Heart right ventricle (tissue), 16 donors: ENCODE data around the gene LYRM9. TPM values are rescaled to one million over a fixed set of nuclear protein-coding genes. Genes with fewer than 3 reads are reported as not detected.

ENCODE experiments used
- ATAC-seq, 8 donors: fragments of 200-7000 bp; cut with Tn5 transposase; one replicate each; pipeline ENCODE4 v1.9.1; 2020; ENCODE audit warnings: mild to moderate bottlenecking in 8 of 8, moderate library complexity in 8 of 8, moderate number of reproducible peaks in 1 of 8
- DNase-seq, 2 donors: peaks; one replicate each; pipeline ENCODE4 v3.0.0-alpha.2; 2020
- H3K27ac ChIP-seq, 10 donors: fragments of 200-600 bp; sonication (generic) in 2 of 10; one replicate each; pipeline versions ENCODE4 v1.5.0 to v1.8.0; 2020 to 2022; ENCODE audit warnings: mild to moderate bottlenecking in 3 of 10
- H3K27me3 ChIP-seq, 7 donors: fragments of 200-600 bp; one replicate each; pipeline ENCODE4 v1.8.0; 2021 to 2022; ENCODE audit warnings: mild to moderate bottlenecking in 2 of 7
- H3K36me3 ChIP-seq, 9 donors: fragments of 200-600 bp; sonication (generic) in 1 of 9; one replicate each; pipeline versions ENCODE4 v1.5.0 to v1.8.0; 2020 to 2022; ENCODE audit warnings: mild to moderate bottlenecking in 2 of 9
- H3K4me1 ChIP-seq, 9 donors: fragments of 200-600 bp; sonication (generic) in 1 of 9; one replicate each; pipeline versions ENCODE4 v1.5.0 to v1.8.0; 2020 to 2022; ENCODE audit warnings: mild to moderate bottlenecking in 4 of 9
- H3K4me3 ChIP-seq, 10 donors: fragments of 200-600 bp; sonication (generic) in 2 of 10; one replicate each; pipeline versions ENCODE4 v1.5.0 to v1.8.0; 2020 to 2022; ENCODE audit warnings: mild to moderate bottlenecking in 7 of 10, moderate library complexity in 2 of 10
- H3K9me3 ChIP-seq, 11 donors: fragments of 200-600 bp in 10 of 11; sonication (generic) in 2 of 11; one replicate each; pipeline versions ENCODE4 v1.5.0 to v1.8.0; 2013 to 2022; ENCODE audit warnings: mild to moderate bottlenecking in 2 of 11, control low read depth in 1 of 11, moderate library complexity in 1 of 11
- WGBS, 2 donors: extraction: QIAGEN DNeasy Blood & Tissue Kit; methylation state at CpG; one replicate each; pipeline ENCODE4 v1.1.7; 2013; ENCODE audit warnings: inconsistent platforms in 1 of 2; 5-methylcytosine and 5-hydroxymethylcytosine counted together
- intact Hi-C, 10 donors: fragments of 100-400 bp; cut with DNase I; formaldehyde crosslinking; loops; one replicate each; pipeline versions ENCODE4 v1.11.1 to v1.14.2; 2022
- polyA plus RNA-seq, 2 donors: library from polyadenylated mRNA; stranded (reverse); fragments of 200-250 nt; gene quantifications; one replicate each; pipeline ENCODE4 v1.2.3, GENCODE V29; 2013
- total RNA-seq, 10 donors: library from RNA; stranded (reverse); fragmentation: NEBNext Ultra II Directional in 3 of 10; extraction: Animal tissue kit (Norgen Biotek cat#: 25700) in 3 of 10; gene quantifications; one replicate each; pipeline versions ENCODE4 v1.2.1 to v1.2.4, GENCODE V29; 2021 to 2023
- TF ChIP-seq, protein P1 (sequence below), 9 donors: fragments of 200-600 bp; sonication (generic) in 2 of 9; IDR thresholded peaks; one replicate each; pipeline versions ENCODE4 v1.5.0 to v1.8.0; 2021 to 2022; ENCODE audit warnings: antibody characterized with exemption in 9 of 9, mild to moderate bottlenecking in 5 of 9, moderate library complexity in 1 of 9
- donor health status: Arrhythmogenic right ventricular cardiomyopathy.
- donor health status: ischemic (EF 13 %, LVEDD 7.1; RV severe dilation, severe dysfunction).
- donor health status: healthy with polysubstance abuse.
- donor health status: DM: no; HTN: yes; CAD: no.
- donor health status: DM: no; HTN: no; CAD: no.
- donor health status: ischemic (EF 25% LVEDD 6.9; RV normal size, moderate dysfunction).
- donor health status: ischemic (EF 25% LVEDD 5.7; RV mildly dilated, moderate dysfunction).
- donor health status: healthy.
- donor health status: DM: yes; HTN: yes; CAD: no.
- donor health status: Ischemic cardiomyopathy.
- donor health status: ischemic (EF 35%, LVEDD 5.7; RV mildly dilated, moderate dysfunction).
- donor health status: nonischemic (EF 11% LVEDD 7.7; RV severe dilation, severe dysfunction).
- donor health status: DM: yes; HTN: yes; CAD: no.
- donor health status: PGD.
- donor health status: ischemic (EF 29% LVEDD 5.4; RV normal size, mild dysfunction).
- donor health status: nonischemic (EF 23%, LVEDD 6.1; RV moderate dilation, normal function).

Gene LYRM9
- total and polyA plus RNA-seq, 12 donors: 4.1 to 13.3 (median 9.4) TPM

DNA sequence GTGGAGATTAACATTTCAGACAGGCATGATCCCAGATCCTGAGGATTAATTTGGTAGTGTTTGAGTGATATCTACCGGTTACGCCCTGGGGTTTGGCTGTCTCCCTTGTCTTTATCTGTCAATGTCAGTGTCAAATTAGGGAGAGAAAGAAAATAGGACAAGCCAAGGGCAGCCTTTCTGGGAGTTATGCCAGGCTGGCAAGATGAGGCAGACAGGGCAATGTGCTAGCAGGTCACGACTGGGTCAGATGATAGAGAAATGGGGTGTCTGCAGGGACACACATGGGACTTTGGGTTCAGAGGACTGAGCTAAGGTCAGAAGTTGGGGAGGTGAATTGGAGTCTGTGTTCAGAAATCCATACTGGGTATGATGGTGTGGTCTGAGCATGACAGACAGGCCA lies 27.4 kb upstream of the LYRM9 start:
- peaks cover 0 to 14% (median 3%) of the 10 kb centered on the region in 9 donors for H3K4me1 ChIP-seq
- intact Hi-C loops: no loop called here

DNA sequence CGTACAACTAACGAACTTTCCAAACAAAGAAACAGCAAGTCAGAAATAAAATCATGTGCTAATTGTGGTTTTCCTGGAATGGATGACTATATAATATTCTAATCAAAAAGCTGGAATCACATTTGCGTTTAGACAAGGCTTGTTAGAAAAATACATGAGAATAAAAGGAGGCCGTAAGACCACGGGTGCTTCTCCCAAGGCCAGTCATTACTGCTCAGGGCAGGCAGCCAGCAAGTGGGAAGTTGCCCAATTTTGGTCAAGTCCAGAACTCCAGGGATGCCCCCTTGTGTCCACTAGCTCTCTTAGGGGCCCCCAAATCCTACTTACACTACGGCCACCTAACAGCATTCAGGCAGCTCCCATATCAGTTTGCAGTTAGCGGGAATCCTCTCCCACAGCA lies 25.9 kb upstream of the LYRM9 start:
- DNase-seq (no peak), ATAC-seq (no peak)
- TF ChIP-seq, protein P1, sequence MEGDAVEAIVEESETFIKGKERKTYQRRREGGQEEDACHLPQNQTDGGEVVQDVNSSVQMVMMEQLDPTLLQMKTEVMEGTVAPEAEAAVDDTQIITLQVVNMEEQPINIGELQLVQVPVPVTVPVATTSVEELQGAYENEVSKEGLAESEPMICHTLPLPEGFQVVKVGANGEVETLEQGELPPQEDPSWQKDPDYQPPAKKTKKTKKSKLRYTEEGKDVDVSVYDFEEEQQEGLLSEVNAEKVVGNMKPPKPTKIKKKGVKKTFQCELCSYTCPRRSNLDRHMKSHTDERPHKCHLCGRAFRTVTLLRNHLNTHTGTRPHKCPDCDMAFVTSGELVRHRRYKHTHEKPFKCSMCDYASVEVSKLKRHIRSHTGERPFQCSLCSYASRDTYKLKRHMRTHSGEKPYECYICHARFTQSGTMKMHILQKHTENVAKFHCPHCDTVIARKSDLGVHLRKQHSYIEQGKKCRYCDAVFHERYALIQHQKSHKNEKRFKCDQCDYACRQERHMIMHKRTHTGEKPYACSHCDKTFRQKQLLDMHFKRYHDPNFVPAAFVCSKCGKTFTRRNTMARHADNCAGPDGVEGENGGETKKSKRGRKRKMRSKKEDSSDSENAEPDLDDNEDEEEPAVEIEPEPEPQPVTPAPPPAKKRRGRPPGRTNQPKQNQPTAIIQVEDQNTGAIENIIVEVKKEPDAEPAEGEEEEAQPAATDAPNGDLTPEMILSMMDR (IDR thresholded peaks at IDR 0.05): no peak
- H3K4me1 ChIP-seq: peaks cover 0 to 14% (median 3%) of the 10 kb centered on the region in 9 donors
- no peaks in the 10 kb centered on the region for H3K27me3 ChIP-seq
- WGBS, 2 donors: 70 to 77% methylated on average over 7 of the region's 7 CpGs
- intact Hi-C loops: loop anchor here in 1 of 10 donors (10.0 kb wide), 1 partner anchor 56 kb away; no protein-coding TSS in a partner anchor
- H3K36me3 ChIP-seq: no peaks in the 10 kb centered on the region
- no peak overlapping the region for H3K4me3 ChIP-seq
- no peak overlapping the region for H3K27ac ChIP-seq
- H3K9me3 ChIP-seq: no peaks in the 10 kb centered on the region

More for the DNA sequence above, 27.4 kb upstream of the LYRM9 start:
- TF ChIP-seq, protein P1 (IDR thresholded peaks at IDR 0.05): no peak
- Histone ChIP-seq H3K27ac (peak overlapping the region in 7 of 10 donors; percentile 21 to 54 (median 43)), H3K27me3 (no peaks in the 10 kb centered on the region), H3K9me3 (peaks cover 0 to 6% (median 0%) of the 10 kb centered on the region in 11 donors), H3K4me3 (no peak overlapping the region), H3K36me3 (no peaks in the 10 kb centered on the region)
- DNase-seq (peak; percentile 47 to 65), ATAC-seq (peak; percentile 68 to 95 (median 90))
- WGBS, 2 donors: 45 to 60% methylated on average over 3 of the region's 3 CpGs

DNA sequence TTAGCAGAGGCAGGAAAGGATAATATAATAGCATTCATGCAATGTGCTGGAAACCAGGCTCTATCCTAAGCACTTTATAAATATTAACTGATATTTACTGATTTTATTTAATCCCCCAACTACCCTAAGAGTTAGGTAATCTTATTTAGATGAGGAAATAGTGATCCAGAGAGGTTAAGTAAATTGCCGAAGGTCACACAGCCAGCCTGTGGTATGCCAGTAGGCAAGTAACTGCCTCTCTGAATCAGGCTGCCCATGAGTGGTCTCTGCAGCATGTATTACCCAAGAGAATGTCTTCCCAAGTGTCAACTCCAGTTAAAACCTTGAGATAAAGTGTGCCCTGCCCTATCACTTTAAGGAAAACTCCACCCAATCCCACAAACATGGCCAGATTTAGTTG lies 25.3 kb upstream of the LYRM9 start:
- intact Hi-C loops: loop anchor here in 1 of 10 donors (10.0 kb wide), 1 partner anchor 56 kb away; no protein-coding TSS in a partner anchor
- H3K36me3 ChIP-seq: no peaks in the 10 kb centered on the region
- no peak overlapping the region for H3K4me3 ChIP-seq
- no peaks in the 10 kb centered on the region for H3K27me3 ChIP-seq
- 96 to 100% methylated on average over 1 of the region's 1 CpG for WGBS, 2 donors
- no peak overlapping the region for H3K27ac ChIP-seq
- H3K9me3 ChIP-seq: no peaks in the 10 kb centered on the region
- peaks cover 0 to 14% (median 3%) of the 10 kb centered on the region in 9 donors for H3K4me1 ChIP-seq
- DNase-seq: no peak
- TF ChIP-seq, protein P1 (IDR thresholded peaks at IDR 0.05): no peak
- ATAC-seq: no peak

DNA sequence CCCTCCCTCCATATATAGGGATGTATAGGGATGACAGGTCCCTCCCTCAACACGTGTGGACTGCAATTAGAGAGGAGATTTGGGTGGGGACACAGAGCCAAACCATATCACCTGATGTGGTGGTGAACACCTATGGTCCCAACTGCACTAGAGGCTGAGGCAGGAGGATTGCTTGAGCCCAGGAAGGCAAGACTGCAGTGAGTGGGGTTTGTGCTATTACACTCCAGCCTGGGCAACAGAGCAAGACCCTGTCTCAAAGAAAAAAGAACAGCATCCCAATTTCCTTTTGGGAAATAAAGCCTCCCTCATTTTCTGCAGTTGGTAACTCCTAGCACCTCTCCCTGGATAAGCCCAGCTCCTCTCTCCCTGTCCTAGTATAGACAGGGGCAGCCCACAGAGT lies 23.8 kb upstream of the LYRM9 start:
- Histone ChIP-seq H3K4me1 (peaks cover 0 to 14% (median 3%) of the 10 kb centered on the region in 9 donors), H3K4me3 (no peak overlapping the region), H3K36me3 (no peaks in the 10 kb centered on the region), H3K27ac (no peak overlapping the region), H3K9me3 (no peaks in the 10 kb centered on the region), H3K27me3 (no peaks in the 10 kb centered on the region)
- DNase-seq: no peak
- intact Hi-C loops: loop anchor here in 1 of 10 donors (10.0 kb wide), 1 partner anchor 58 kb away; no protein-coding TSS in a partner anchor
- WGBS, 2 donors: 61 to 78% methylated on average over 1 of the region's 1 CpG
- TF ChIP-seq, protein P1 (IDR thresholded peaks at IDR 0.05): no peak
- no peak for ATAC-seq
